ENCODE measurements around the gene TRIM2. TPM values are rescaled to one million over a fixed set of nuclear protein-coding genes. Genes with fewer than 3 reads are reported as not detected.
A peak's percentile ranks its signal among the peaks of the same experiment; 100 is the strongest.
"Not testable (repeated sequence)": the region's sequence is repeated elsewhere in the genome, so short reads cannot be mapped to it uniquely, and the experiment has no call there.

TRIM2 gene
- total RNA-seq, 1 donor: 38.0 TPM

- TF ChIP-seq, protein P1, sequence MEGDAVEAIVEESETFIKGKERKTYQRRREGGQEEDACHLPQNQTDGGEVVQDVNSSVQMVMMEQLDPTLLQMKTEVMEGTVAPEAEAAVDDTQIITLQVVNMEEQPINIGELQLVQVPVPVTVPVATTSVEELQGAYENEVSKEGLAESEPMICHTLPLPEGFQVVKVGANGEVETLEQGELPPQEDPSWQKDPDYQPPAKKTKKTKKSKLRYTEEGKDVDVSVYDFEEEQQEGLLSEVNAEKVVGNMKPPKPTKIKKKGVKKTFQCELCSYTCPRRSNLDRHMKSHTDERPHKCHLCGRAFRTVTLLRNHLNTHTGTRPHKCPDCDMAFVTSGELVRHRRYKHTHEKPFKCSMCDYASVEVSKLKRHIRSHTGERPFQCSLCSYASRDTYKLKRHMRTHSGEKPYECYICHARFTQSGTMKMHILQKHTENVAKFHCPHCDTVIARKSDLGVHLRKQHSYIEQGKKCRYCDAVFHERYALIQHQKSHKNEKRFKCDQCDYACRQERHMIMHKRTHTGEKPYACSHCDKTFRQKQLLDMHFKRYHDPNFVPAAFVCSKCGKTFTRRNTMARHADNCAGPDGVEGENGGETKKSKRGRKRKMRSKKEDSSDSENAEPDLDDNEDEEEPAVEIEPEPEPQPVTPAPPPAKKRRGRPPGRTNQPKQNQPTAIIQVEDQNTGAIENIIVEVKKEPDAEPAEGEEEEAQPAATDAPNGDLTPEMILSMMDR (IDR thresholded peaks at IDR 0.05; ENCODE audit: insufficient read depth, low read depth, low read length): no peak
- no peak overlapping the region for H3K4me3 ChIP-seq (ENCODE audit: low read depth, low read length)
- DNase-seq (ENCODE audit: low read depth): no peak
Observed at GRCh38 chr4:153161226-153161963, 42.8 kb upstream of the TRIM2 start.

GRCh38 chr4:153165236-153165635, 39.0 kb upstream of the TRIM2 start:
- not testable (repeated sequence) for DNase-seq (ENCODE audit: low read depth); H3K4me3 ChIP-seq (ENCODE audit: low read depth, low read length)

DNA sequence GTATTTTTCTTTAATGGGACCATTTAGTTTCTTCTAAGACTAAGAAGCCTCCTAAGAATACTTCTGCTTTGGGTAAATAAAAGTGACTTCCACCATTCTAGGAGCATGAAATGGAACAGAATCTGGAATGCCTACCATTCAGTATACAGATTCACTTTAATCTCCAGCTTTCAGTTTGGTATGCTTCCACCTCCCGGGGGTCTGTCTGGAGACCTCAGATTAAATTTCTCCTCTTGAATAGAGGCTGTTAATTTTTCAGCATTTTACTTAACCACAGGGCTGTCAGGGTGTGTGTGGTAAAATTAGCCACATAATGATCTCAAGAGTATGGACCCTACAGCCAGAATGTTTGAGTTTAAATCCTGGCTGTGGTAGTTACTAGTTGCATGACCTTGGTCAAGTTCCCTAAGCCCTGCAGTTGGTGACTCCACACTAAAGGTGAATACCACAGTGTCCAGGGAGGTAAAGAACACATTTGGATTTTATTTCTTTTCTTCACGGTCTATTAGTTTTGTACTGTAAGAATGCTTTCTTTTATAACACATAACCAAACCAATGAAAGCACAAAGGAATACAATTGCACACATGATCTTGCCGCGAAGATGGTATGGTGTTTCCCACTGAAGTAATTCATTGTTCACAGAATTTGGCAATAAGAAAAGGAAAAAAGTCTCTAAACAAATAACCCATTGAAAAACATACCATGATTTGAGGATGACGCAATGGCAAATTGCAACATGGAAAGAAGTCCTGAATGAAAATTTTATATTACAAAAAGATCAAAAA, 37.3 kb upstream of the TRIM2 start:
- H3K4me3 ChIP-seq (ENCODE audit: low read depth, low read length): no peak overlapping the region
- TF ChIP-seq, protein P1 (IDR thresholded peaks at IDR 0.05; ENCODE audit: insufficient read depth, low read depth, low read length): no peak
- DNase-seq (ENCODE audit: low read depth): peak; percentile 37

GRCh38 chr4:153169776-153170175, 34.5 kb upstream of the TRIM2 start:
- DNase-seq (ENCODE audit: low read depth): no peak
- no peak overlapping the region for H3K4me3 ChIP-seq (ENCODE audit: low read depth, low read length)
- TF ChIP-seq, protein P1 (IDR thresholded peaks at IDR 0.05; ENCODE audit: insufficient read depth, low read depth, low read length): no peak

DNA sequence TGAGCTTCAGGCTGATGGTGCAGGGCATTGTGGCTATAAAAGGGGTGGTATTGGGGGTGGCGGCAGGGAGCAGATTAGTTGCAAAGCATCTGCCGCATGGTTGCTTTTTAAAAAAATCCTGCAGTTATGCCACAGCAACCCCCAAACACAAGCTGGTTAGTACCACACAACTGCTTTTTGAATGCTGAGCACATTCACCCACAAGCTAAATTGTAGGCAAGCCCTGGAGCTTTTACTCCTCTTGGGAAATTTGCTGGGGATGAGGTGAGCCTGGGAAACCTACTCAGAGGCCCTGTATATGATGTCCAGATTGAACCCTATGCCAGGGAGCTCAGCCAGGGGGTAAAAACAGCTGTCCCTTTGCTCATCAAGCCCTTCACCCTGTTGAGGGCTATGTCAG, 33.8 kb upstream of the TRIM2 start:
- TF ChIP-seq, protein P1 (IDR thresholded peaks at IDR 0.05; ENCODE audit: insufficient read depth, low read depth, low read length): no peak
- no peak for DNase-seq (ENCODE audit: low read depth)
- no peak overlapping the region for H3K4me3 ChIP-seq (ENCODE audit: low read depth, low read length)

DNA sequence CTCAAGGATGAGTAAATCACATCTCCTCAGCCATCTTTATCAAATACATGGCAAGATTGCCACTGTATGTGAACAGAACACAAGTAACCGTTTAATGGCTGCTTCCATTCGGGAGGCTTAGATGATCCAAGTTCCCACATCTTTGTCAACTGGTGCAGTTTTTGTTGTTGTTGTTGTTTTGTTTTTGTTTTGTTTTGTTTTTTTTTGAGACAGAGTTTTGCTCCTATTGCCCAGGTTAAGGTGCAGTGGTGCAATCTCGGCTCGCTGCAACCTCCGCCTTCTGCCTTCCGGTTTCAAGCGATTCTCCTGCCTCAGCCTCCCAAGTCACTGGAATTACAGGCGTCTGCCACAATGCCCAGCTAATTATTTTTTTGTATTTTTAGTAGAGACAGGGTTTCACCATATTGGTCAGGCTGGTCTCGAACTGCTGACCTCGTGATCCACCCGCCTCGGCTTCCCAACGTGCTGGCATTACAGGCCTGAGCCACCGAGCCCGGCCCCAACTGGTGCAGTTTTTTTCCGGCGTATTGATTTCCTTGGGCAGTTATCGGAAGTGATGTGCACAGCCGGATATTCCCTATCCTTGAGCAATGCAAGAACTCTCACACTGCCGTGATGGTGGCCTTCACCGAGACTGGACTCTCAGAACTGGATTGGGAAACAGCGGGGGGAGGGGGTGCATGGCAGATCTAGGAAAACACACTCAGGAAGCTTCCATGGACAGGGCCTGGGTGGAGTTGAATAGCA, 29.2 kb upstream of the TRIM2 start:
- DNase-seq (ENCODE audit: low read depth): no peak
- TF ChIP-seq, protein P1 (IDR thresholded peaks at IDR 0.05; ENCODE audit: insufficient read depth, low read depth, low read length): no peak
- H3K4me3 ChIP-seq (ENCODE audit: low read depth, low read length): no peak overlapping the region

- TF ChIP-seq, protein P1 (IDR thresholded peaks at IDR 0.05; ENCODE audit: insufficient read depth, low read depth, low read length): no peak
- DNase-seq (ENCODE audit: low read depth): no peak
Observed at GRCh38 chr4:153176938-153177337, 27.3 kb upstream of the TRIM2 start.

More at GRCh38 chr4:153176938-153177337, 27.3 kb upstream of the TRIM2 start:
- no peak overlapping the region for H3K4me3 ChIP-seq (ENCODE audit: low read depth, low read length)

Data from fibroblast of villous mesenchyme (primary cell).